ENCODE results near the gene SYNGR3. TPM values are rescaled to one million over a fixed set of nuclear protein-coding genes. Genes with fewer than 3 reads are reported as not detected.

Gene SYNGR3
- polyA plus RNA-seq, 4 donors, result 0.45 to 5.4 (median 0.92) TPM

- WGBS, 3 donors, result 82 to 87% (median 84%) methylated on average over 12 of the region's 12 CpGs
- H3K27ac ChIP-seq (ENCODE audit: low read depth in 1 of 3, low read length in 2 of 3), result peak overlapping the region in 2 of 3 donors; percentile 86 to 90
Observed at GRCh38 chr16:2024032-2024420, 34.3 kb downstream of the SYNGR3 start.

DNA sequence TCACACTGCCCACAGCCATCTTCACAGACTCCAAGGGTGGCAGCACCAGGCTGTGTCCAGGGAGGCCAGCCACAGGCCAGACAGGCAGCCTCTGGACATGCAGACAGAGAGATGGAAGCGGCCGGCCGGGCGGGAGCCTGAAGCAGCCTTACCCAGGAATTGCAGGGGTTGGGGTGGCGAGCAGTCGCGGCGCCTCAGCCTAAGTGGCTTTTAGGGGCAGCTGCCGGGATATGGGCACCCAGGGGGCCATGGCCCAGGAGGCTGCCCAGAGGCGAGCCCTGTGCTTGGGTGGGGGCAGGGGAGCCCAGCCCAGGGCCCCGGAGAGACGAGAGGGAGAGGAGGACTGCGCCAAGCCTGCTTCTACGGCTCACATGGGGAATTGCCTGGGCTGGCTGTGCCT lies 35.5 kb downstream of the SYNGR3 start:
- 93 to 97% (median 95%) methylated on average over 14 of the region's 14 CpGs for WGBS, 3 donors
- H3K9me3 ChIP-seq (ENCODE audit: control insufficient read depth in 2 of 2, insufficient read depth in 1 of 2, low read depth in 1 of 2, low read length in 1 of 2), result no peaks in the 10 kb centered on the region
- no peak overlapping the region for H3K4me3 ChIP-seq (ENCODE audit: low read depth in 1 of 3, low read length in 3 of 3)
- FAIRE-seq, result no peak
- peaks cover 0 to 33% (median 2%) of the 10 kb centered on the region in 3 donors for H3K4me1 ChIP-seq (ENCODE audit: control insufficient read depth in 3 of 3, insufficient read depth in 2 of 3, low read depth in 1 of 3, low read length in 2 of 3)
- no peak for DNase-seq
- peaks cover 0 to 44% (median 7%) of the 10 kb centered on the region in 3 donors for H3K27me3 ChIP-seq (ENCODE audit: control insufficient read depth in 3 of 3, insufficient read depth in 3 of 3, low read length in 3 of 3)
- H3K27ac ChIP-seq (ENCODE audit: low read depth in 1 of 3, low read length in 2 of 3), result no peak overlapping the region
- H3K36me3 ChIP-seq (ENCODE audit: control insufficient read depth in 3 of 3, insufficient read depth in 2 of 3, low read depth in 1 of 3, low read length in 3 of 3), result peaks cover 0 to 14% (median 0%) of the 10 kb centered on the region in 3 donors

More at GRCh38 chr16:2024032-2024420, 34.3 kb downstream of the SYNGR3 start:
- FAIRE-seq (no peak), DNase-seq (no peak)
- no peaks in the 10 kb centered on the region for H3K9me3 ChIP-seq (ENCODE audit: control insufficient read depth in 2 of 2, insufficient read depth in 1 of 2, low read depth in 1 of 2, low read length in 1 of 2)
- peaks cover 0 to 36% (median 2%) of the 10 kb centered on the region in 3 donors for H3K4me1 ChIP-seq (ENCODE audit: control insufficient read depth in 3 of 3, insufficient read depth in 2 of 3, low read depth in 1 of 3, low read length in 2 of 3)
- peaks cover 0 to 4% (median 0%) of the 10 kb centered on the region in 3 donors for H3K36me3 ChIP-seq (ENCODE audit: control insufficient read depth in 3 of 3, insufficient read depth in 2 of 3, low read depth in 1 of 3, low read length in 3 of 3)
- no peak overlapping the region for H3K4me3 ChIP-seq (ENCODE audit: low read depth in 1 of 3, low read length in 3 of 3)
- H3K27me3 ChIP-seq (ENCODE audit: control insufficient read depth in 3 of 3, insufficient read depth in 3 of 3, low read length in 3 of 3), result peaks cover 0 to 54% (median 15%) of the 10 kb centered on the region in 3 donors

DNA sequence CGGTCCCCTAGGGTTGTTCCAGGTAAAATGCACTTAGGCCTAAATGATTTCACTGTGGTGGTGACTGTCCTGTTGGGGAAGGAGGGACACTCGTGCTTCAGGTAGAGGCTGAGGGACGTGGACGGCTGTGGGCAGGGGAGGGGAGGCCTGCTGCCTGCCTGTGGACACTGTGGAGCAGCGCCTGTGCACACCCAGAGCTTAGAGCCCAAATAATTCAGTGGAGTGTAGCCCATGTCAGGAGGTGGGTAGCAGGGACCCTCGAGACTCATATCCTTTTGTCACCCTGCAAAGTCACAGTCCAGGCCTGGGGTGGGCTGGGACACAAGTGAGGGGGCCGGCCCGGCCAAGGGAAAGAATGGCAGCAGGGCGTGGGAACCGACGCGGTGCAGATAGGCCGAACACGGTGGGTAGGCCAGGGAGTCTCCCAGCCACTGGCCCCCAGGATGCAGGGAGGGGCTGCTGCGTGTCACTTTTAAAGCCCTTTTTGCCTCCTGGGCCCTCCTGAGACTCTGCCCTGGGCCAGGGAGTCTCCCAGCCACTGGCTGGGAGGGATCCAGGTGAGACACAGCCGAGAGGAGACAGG lies 36.2 kb downstream of the SYNGR3 start:
- H3K4me3 ChIP-seq (ENCODE audit: low read depth in 1 of 3, low read length in 3 of 3), result peak overlapping the region in 1 of 3 donors; percentile 28
- WGBS, 3 donors, result 78 to 83% (median 82%) methylated on average over 12 to 16 of the region's 16 CpGs
- DNase-seq, result no peak
- no peaks in the 10 kb centered on the region for H3K9me3 ChIP-seq (ENCODE audit: control insufficient read depth in 2 of 2, insufficient read depth in 1 of 2, low read depth in 1 of 2, low read length in 1 of 2)
- H3K36me3 ChIP-seq (ENCODE audit: control insufficient read depth in 3 of 3, insufficient read depth in 2 of 3, low read depth in 1 of 3, low read length in 3 of 3), result peaks cover 0 to 20% (median 0%) of the 10 kb centered on the region in 3 donors
- no peak overlapping the region for H3K27ac ChIP-seq (ENCODE audit: low read depth in 1 of 3, low read length in 2 of 3)
- peaks cover 0 to 37% (median under 1%) of the 10 kb centered on the region in 3 donors for H3K27me3 ChIP-seq (ENCODE audit: control insufficient read depth in 3 of 3, insufficient read depth in 3 of 3, low read length in 3 of 3)
- FAIRE-seq, result no peak
- H3K4me1 ChIP-seq (ENCODE audit: control insufficient read depth in 3 of 3, insufficient read depth in 2 of 3, low read depth in 1 of 3, low read length in 2 of 3), result peaks cover 0 to 27% (median 2%) of the 10 kb centered on the region in 3 donors

GRCh38 chr16:2026461-2027023 lies 36.8 kb downstream of the SYNGR3 start, which contains the start of gene NHERF2:
Gene NHERF2, plus strand, starts transcription at chr16:2026902. Its CDS starts 104 bp downstream, at chr16:2027006.
- peaks cover 0 to 27% (median 2%) of the 10 kb centered on the region in 3 donors for H3K4me1 ChIP-seq (ENCODE audit: control insufficient read depth in 3 of 3, insufficient read depth in 2 of 3, low read depth in 1 of 3, low read length in 2 of 3)
- H3K27ac ChIP-seq (ENCODE audit: low read depth in 1 of 3, low read length in 2 of 3), result peak within 1 kb of the TSS in 1 of 3 donors; percentile 57
- DNase-seq (peak in 1 of 2 donors; percentile 36), FAIRE-seq (no peak)
- H3K27me3 ChIP-seq (ENCODE audit: control insufficient read depth in 3 of 3, insufficient read depth in 3 of 3, low read length in 3 of 3), result peaks cover 0 to 32% (median 0%) of the 10 kb centered on the region in 3 donors
- peak within 1 kb of the TSS; percentile 53 to 65 (median 58) for H3K4me3 ChIP-seq (ENCODE audit: low read depth in 1 of 3, low read length in 3 of 3)
- no peaks in the 10 kb centered on the region for H3K9me3 ChIP-seq (ENCODE audit: control insufficient read depth in 2 of 2, insufficient read depth in 1 of 2, low read depth in 1 of 2, low read length in 1 of 2)
- 8 to 15% (median 10%) methylated on average over 21 to 59 of the region's 59 CpGs for WGBS, 3 donors
- H3K36me3 ChIP-seq (ENCODE audit: control insufficient read depth in 3 of 3, insufficient read depth in 2 of 3, low read depth in 1 of 3, low read length in 3 of 3), result peaks cover 0 to 25% (median 0%) of the 10 kb centered on the region in 3 donors

- Histone ChIP-seq H3K27ac (ENCODE audit: low read depth in 1 of 3, low read length in 2 of 3) (peak overlapping the region in 1 of 3 donors; percentile 57), H3K4me1 (ENCODE audit: control insufficient read depth in 3 of 3, insufficient read depth in 2 of 3, low read depth in 1 of 3, low read length in 2 of 3) (peaks cover 0 to 27% (median 2%) of the 10 kb centered on the region in 3 donors), H3K9me3 (ENCODE audit: control insufficient read depth in 2 of 2, insufficient read depth in 1 of 2, low read depth in 1 of 2, low read length in 1 of 2) (no peaks in the 10 kb centered on the region), H3K4me3 (ENCODE audit: low read depth in 1 of 3, low read length in 3 of 3) (peak overlapping the region; percentile 53 to 65 (median 58)), H3K27me3 (ENCODE audit: control insufficient read depth in 3 of 3, insufficient read depth in 3 of 3, low read length in 3 of 3) (peaks cover 0 to 30% (median 0%) of the 10 kb centered on the region in 3 donors), H3K36me3 (ENCODE audit: control insufficient read depth in 3 of 3, insufficient read depth in 2 of 3, low read depth in 1 of 3, low read length in 3 of 3) (peaks cover 0 to 29% (median 0%) of the 10 kb centered on the region in 3 donors)
- 5 to 7% (median 6%) methylated on average over 45 to 76 of the region's 76 CpGs for WGBS, 3 donors
- no peak for DNase-seq
- FAIRE-seq, result no peak
Observed at GRCh38 chr16:2027024-2028010, 37.5 kb downstream of the SYNGR3 start.

DNA sequence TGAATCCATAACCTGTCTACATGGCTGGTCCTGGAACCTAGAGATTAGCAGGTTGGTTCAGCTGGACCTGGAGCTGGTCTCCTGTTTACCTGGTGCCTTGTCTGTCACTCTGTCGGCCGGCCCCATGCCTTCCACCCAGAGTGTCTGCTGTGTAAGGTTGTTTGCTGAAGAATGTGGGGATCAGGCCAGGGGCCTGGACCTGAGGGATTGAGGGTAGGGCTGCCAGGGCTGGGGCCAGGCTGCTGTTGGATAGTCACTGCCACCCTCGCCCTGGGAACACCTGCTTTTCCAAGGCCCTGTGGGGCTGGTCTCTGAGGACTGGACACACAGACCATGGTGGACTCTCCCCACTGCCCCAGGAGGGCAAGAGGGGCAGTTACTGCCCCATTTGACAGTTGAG lies 38.4 kb downstream of the SYNGR3 start:
- FAIRE-seq (no peak), DNase-seq (no peak)
- Histone ChIP-seq H3K27me3 (ENCODE audit: control insufficient read depth in 3 of 3, insufficient read depth in 3 of 3, low read length in 3 of 3) (peaks cover 0 to 25% (median 0%) of the 10 kb centered on the region in 3 donors), H3K27ac (ENCODE audit: low read depth in 1 of 3, low read length in 2 of 3) (peak overlapping the region in 1 of 3 donors; percentile 18), H3K4me3 (ENCODE audit: low read depth in 1 of 3, low read length in 3 of 3) (peak overlapping the region in 1 of 3 donors; percentile 53), H3K36me3 (ENCODE audit: control insufficient read depth in 3 of 3, insufficient read depth in 2 of 3, low read depth in 1 of 3, low read length in 3 of 3) (peaks cover 0 to 35% (median 0%) of the 10 kb centered on the region in 3 donors), H3K9me3 (ENCODE audit: control insufficient read depth in 2 of 2, insufficient read depth in 1 of 2, low read depth in 1 of 2, low read length in 1 of 2) (no peaks in the 10 kb centered on the region), H3K4me1 (ENCODE audit: control insufficient read depth in 3 of 3, insufficient read depth in 2 of 3, low read depth in 1 of 3, low read length in 2 of 3) (peaks cover 0 to 21% (median 2%) of the 10 kb centered on the region in 3 donors)
- WGBS, 3 donors, result 73 to 86% (median 80%) methylated on average over 3 of the region's 3 CpGs

- Histone ChIP-seq H3K36me3 (ENCODE audit: control insufficient read depth in 3 of 3, insufficient read depth in 2 of 3, low read depth in 1 of 3, low read length in 3 of 3) (peaks cover 0 to 39% (median 0%) of the 10 kb centered on the region in 3 donors), H3K9me3 (ENCODE audit: control insufficient read depth in 2 of 2, insufficient read depth in 1 of 2, low read depth in 1 of 2, low read length in 1 of 2) (no peaks in the 10 kb centered on the region), H3K4me1 (ENCODE audit: control insufficient read depth in 3 of 3, insufficient read depth in 2 of 3, low read depth in 1 of 3, low read length in 2 of 3) (peaks cover 0 to 22% (median 2%) of the 10 kb centered on the region in 3 donors), H3K27me3 (ENCODE audit: control insufficient read depth in 3 of 3, insufficient read depth in 3 of 3, low read length in 3 of 3) (peaks cover 0 to 25% (median 0%) of the 10 kb centered on the region in 3 donors), H3K27ac (ENCODE audit: low read depth in 1 of 3, low read length in 2 of 3) (no peak overlapping the region), H3K4me3 (ENCODE audit: low read depth in 1 of 3, low read length in 3 of 3) (peak overlapping the region in 1 of 3 donors; percentile 53)
- 74 to 84% (median 76%) methylated on average over 11 to 18 of the region's 18 CpGs for WGBS, 3 donors
- FAIRE-seq, result no peak
- no peak for DNase-seq
Observed at GRCh38 chr16:2028620-2029220, 39.0 kb downstream of the SYNGR3 start.
